RWPE1 (cell line): Measurements from ENCODE around the gene BCL2L12.

Source experiments
- CTCF ChIA-PET: fragments of 350-600 bp; sonication (Branson Sonifier 250); formaldehyde crosslinking; extraction: SDS; loops from one replicate; lab custom pipeline; 2021; lab: Yijun Ruan, JAX
- POLR2A ChIA-PET: fragments of 400-600 bp; formaldehyde crosslinking; extraction: SDS; loops from one replicate; lab custom pipeline; 2020; ENCODE audit warnings: antibody characterized with exemption; ENCODE audit not compliant: low non-redundant PET; lab: Yijun Ruan, JAX
- DNase-seq: peaks from one replicate; pipeline ENCODE4 v3.0.0; 2012; ENCODE audit warnings: low spot score
- H3K27ac ChIP-seq: fragments of 450-650 bp; 2 replicates; pipeline ENCODE4 v1.5.1; 2017
- TF ChIP-seq, protein P1 (sequence below): fragments of 450-650 bp; conservative IDR thresholded peaks from 2 replicates; pipeline ENCODE4 v1.5.1; 2017; ENCODE audit warnings: low read depth, mild to moderate bottlenecking

The BCL2L12 gene

GRCh38 chr19:49642492-49643035 is 23.2 kb upstream of the BCL2L12 start:
- POLR2A ChIA-PET: interaction anchor here (0.6 to 1.6 kb wide), 4 partner anchors 34 to 64 kb away, joined by 3 to 4 read pairs (median 4); partner anchors contain the start of genes NOSIP and PRMT1
- H3K27ac ChIP-seq: peak overlapping the region; percentile 100
- TF ChIP-seq, protein P1, sequence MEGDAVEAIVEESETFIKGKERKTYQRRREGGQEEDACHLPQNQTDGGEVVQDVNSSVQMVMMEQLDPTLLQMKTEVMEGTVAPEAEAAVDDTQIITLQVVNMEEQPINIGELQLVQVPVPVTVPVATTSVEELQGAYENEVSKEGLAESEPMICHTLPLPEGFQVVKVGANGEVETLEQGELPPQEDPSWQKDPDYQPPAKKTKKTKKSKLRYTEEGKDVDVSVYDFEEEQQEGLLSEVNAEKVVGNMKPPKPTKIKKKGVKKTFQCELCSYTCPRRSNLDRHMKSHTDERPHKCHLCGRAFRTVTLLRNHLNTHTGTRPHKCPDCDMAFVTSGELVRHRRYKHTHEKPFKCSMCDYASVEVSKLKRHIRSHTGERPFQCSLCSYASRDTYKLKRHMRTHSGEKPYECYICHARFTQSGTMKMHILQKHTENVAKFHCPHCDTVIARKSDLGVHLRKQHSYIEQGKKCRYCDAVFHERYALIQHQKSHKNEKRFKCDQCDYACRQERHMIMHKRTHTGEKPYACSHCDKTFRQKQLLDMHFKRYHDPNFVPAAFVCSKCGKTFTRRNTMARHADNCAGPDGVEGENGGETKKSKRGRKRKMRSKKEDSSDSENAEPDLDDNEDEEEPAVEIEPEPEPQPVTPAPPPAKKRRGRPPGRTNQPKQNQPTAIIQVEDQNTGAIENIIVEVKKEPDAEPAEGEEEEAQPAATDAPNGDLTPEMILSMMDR: no peak
- DNase-seq: no peak
- CTCF ChIA-PET: no interaction called here

- ChIA-PET POLR2A (interaction anchor here (1.1 kb wide), 1 partner anchor 33 kb away, joined by 6 read pairs; no protein-coding TSS in a partner anchor), CTCF (interaction anchor here (0.6 kb wide), 1 partner anchor 18 kb away, joined by 3 read pairs; no protein-coding TSS in a partner anchor)
- TF ChIP-seq, protein P1: no peak
- H3K27ac ChIP-seq: no peak overlapping the region
- no peak for DNase-seq
These were observed 22.3 kb upstream of the BCL2L12 start for GRCh38 chr19:49643466-49643865.

DNA sequence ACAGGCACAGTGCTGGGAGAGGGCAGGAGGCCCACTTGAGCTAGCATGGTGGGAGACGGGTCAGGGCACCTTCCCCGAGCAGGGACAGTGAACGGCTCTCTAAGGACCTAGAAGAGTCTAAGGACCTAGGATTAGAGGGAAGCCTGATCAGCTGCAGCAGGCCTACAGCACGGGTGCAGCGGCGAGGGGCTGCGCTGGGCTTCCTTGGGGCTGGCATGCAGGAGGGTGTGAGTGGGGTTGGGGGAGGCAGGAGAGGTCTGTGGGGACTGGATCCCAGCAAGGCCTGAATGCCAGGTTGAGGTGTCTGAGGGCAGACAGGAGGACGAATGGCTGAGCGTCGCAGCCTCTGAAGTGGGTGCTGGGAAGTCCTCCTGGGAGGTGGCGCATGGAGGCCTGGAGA is 20.1 kb upstream of the BCL2L12 start:
- ChIA-PET POLR2A (no interaction called here), CTCF (interaction anchor here (0.5 kb wide), 1 partner anchor 24 kb away, joined by 4 read pairs; no protein-coding TSS in a partner anchor)
- peak overlapping the region; percentile 31 for H3K27ac ChIP-seq
- TF ChIP-seq, protein P1: no peak
- no peak for DNase-seq

- CTCF ChIA-PET: interaction anchor here (0.5 kb wide), 1 partner anchor 23 kb away, joined by 4 read pairs; no protein-coding TSS in a partner anchor
- peak overlapping the region; percentile 31 for H3K27ac ChIP-seq
- TF ChIP-seq, protein P1: no peak
- POLR2A ChIA-PET: no interaction called here
- DNase-seq: no peak
These were observed 19.7 kb upstream of the BCL2L12 start for GRCh38 chr19:49645995-49646394.

DNA sequence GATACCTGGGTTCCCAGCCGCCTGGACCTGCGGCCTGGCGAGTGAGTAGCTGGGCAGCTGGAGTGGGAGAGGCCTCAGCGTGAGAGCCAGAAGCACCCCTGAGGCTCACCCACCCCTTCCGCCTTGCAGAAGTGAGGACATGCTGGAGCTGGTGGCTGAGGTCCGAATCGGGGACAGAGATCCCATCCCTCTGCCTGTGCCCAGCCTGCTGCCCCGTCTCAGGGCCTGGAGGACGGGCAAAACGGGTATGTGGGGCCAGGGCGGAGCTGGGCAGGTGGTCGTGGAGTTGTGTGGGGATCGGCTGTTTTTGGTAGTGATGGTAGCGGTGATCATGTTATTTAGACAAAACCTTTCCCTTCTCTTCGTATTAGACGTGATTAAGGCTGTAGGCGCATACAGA is 19.1 kb upstream of the BCL2L12 start:
- TF ChIP-seq, protein P1: no peak
- POLR2A ChIA-PET: no interaction called here
- peak overlapping the region; percentile 31; the same call in 1 of the 2 replicates for H3K27ac ChIP-seq
- CTCF ChIA-PET: interaction anchor here (0.7 kb wide), 1 partner anchor 26 kb away, joined by 4 read pairs; no protein-coding TSS in a partner anchor
- no peak for DNase-seq

DNA sequence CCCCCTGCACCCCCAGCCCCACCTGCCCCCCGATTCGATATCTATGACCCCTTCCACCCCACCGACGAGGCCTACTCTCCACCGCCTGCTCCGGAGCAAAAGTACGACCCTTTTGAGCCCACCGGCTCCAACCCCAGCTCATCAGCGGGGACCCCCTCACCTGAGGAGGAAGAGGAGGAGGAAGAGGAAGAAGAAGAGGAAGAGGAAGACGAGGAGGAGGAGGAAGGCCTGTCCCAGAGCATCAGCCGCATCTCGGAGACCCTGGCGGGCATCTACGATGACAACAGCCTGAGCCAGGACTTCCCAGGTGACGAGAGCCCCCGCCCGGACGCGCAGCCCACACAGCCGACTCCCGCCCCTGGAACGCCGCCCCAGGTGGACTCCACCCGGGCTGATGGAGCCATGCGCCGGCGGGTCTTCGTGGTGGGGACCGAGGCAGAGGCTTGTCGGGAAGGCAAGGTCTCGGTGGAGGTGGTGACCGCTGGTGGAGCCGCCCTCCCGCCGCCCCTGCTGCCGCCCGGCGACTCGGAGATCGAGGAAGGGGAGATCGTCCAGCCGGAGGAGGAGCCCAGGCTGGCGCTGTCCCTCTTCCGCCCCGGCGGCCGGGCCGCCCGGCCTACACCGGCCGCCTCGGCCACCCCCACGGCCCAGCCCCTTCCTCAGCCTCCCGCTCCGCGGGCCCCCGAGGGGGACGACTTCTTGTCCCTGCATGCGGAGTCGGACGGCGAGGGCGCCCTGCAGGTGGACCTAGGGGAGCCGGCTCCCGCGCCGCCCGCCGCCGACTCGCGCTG is 14.5 kb upstream of the BCL2L12 start:
- no peak overlapping the region for H3K27ac ChIP-seq
- DNase-seq: no peak
- TF ChIP-seq, protein P1: no peak
- POLR2A ChIA-PET: no interaction called here
- CTCF ChIA-PET: no interaction called here
